ENCODE results near the gene ULK2. TPM values are rescaled to one million over a fixed set of nuclear protein-coding genes. Genes with fewer than 3 reads are reported as not detected.

ULK2 gene
- total and polyA plus RNA-seq, 2 of the 13 experiments (the other 11 are each of a cell fraction or from before 2014, with no cell fraction given) = 0.01 TPM; not detected in 1

- TF ChIP-seq, protein P1, sequence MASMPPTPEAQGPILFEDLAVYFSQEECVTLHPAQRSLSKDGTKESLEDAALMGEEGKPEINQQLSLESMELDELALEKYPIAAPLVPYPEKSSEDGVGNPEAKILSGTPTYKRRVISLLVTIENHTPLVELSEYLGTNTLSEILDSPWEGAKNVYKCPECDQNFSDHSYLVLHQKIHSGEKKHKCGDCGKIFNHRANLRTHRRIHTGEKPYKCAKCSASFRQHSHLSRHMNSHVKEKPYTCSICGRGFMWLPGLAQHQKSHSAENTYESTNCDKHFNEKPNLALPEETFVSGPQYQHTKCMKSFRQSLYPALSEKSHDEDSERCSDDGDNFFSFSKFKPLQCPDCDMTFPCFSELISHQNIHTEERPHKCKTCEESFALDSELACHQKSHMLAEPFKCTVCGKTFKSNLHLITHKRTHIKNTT (CRISPR knock-in tag; IDR thresholded peaks at IDR 0.05) = no peak
- TF ChIP-seq CTCF (CRISPR knock-in tag; IDR thresholded peaks at IDR 0.05) = peak; percentile 26
- TF ChIP-seq ZFP36L2 (CRISPR knock-in tag; IDR thresholded peaks at IDR 0.05) = no peak
- no peak for TF ChIP-seq GLI4 (CRISPR knock-in tag; IDR thresholded peaks at IDR 0.05; ENCODE audit: borderline replicate concordance)
- peak; percentile 46 for TF ChIP-seq STAG1 (CRISPR knock-in tag; IDR thresholded peaks at IDR 0.05)
- TF ChIP-seq MED8 (CRISPR knock-in tag; IDR thresholded peaks at IDR 0.05; ENCODE audit: insufficient replicate concordance) = no peak
- no peak for TF ChIP-seq ZFAT (CRISPR knock-in tag; conservative IDR thresholded peaks at IDR 0.05)
- no peak for TF ChIP-seq HIC2 (CRISPR knock-in tag; IDR thresholded peaks at IDR 0.05; ENCODE audit: low read depth)
- TF ChIP-seq, protein P2, sequence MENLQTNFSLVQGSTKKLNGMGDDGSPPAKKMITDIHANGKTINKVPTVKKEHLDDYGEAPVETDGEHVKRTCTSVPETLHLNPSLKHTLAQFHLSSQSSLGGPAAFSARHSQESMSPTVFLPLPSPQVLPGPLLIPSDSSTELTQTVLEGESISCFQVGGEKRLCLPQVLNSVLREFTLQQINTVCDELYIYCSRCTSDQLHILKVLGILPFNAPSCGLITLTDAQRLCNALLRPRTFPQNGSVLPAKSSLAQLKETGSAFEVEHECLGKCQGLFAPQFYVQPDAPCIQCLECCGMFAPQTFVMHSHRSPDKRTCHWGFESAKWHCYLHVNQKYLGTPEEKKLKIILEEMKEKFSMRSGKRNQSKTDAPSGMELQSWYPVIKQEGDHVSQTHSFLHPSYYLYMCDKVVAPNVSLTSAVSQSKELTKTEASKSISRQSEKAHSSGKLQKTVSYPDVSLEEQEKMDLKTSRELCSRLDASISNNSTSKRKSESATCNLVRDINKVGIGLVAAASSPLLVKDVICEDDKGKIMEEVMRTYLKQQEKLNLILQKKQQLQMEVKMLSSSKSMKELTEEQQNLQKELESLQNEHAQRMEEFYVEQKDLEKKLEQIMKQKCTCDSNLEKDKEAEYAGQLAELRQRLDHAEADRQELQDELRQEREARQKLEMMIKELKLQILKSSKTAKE (CRISPR knock-in tag; IDR thresholded peaks at IDR 0.05; ENCODE audit: borderline replicate concordance) = no peak
Observed at GRCh38 chr17:19785854-19786253, 81.9 kb downstream of the ULK2 start (continued).

All from HepG2 (cell line).